ENCODE results near the gene FGD4.

- TF ChIP-seq ESRRG (CRISPR knock-in tag; IDR thresholded peaks at IDR 0.05): no peak
- no peak for TF ChIP-seq ZFP3 (CRISPR knock-in tag; IDR thresholded peaks at IDR 0.05)
- no peak for TF ChIP-seq POU6F1 (CRISPR knock-in tag; IDR thresholded peaks at IDR 0.05; ENCODE audit: borderline replicate concordance, low read depth)
- no peak for TF ChIP-seq GLIS3 (CRISPR knock-in tag; IDR thresholded peaks at IDR 0.05)
- no peak for TF ChIP-seq ZNF8 (CRISPR knock-in tag; IDR thresholded peaks at IDR 0.05)
- TF ChIP-seq ZC3H10 (CRISPR knock-in tag; IDR thresholded peaks at IDR 0.05): no peak
- no peak for TF ChIP-seq CREB5 (CRISPR knock-in tag; IDR thresholded peaks at IDR 0.05; ENCODE audit: low read depth)
- TF ChIP-seq OSR1 (CRISPR knock-in tag; IDR thresholded peaks at IDR 0.05): no peak
- no peak for TF ChIP-seq PATZ1 (CRISPR knock-in tag; IDR thresholded peaks at IDR 0.05; ENCODE audit: borderline replicate concordance)
- TF ChIP-seq, protein P1, sequence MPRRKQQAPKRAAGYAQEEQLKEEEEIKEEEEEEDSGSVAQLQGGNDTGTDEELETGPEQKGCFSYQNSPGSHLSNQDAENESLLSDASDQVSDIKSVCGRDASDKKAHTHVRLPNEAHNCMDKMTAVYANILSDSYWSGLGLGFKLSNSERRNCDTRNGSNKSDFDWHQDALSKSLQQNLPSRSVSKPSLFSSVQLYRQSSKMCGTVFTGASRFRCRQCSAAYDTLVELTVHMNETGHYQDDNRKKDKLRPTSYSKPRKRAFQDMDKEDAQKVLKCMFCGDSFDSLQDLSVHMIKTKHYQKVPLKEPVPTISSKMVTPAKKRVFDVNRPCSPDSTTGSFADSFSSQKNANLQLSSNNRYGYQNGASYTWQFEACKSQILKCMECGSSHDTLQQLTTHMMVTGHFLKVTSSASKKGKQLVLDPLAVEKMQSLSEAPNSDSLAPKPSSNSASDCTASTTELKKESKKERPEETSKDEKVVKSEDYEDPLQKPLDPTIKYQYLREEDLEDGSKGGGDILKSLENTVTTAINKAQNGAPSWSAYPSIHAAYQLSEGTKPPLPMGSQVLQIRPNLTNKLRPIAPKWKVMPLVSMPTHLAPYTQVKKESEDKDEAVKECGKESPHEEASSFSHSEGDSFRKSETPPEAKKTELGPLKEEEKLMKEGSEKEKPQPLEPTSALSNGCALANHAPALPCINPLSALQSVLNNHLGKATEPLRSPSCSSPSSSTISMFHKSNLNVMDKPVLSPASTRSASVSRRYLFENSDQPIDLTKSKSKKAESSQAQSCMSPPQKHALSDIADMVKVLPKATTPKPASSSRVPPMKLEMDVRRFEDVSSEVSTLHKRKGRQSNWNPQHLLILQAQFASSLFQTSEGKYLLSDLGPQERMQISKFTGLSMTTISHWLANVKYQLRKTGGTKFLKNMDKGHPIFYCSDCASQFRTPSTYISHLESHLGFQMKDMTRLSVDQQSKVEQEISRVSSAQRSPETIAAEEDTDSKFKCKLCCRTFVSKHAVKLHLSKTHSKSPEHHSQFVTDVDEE (CRISPR knock-in tag; IDR thresholded peaks at IDR 0.05): no peak
Measured at GRCh38 chr12:32478166-32478565, 78.8 kb downstream of the FGD4 start.

All from SK-N-SH treated with all-trans-retinoic acid at 6 μM for 48 hours (cell line).